SK-N-SH treated with all-trans-retinoic acid at 6 μM for 48 hours (cell line): Measurements from ENCODE around the gene GSN.

Source experiments
- ATAC-seq: fragments of 200-7000 bp; cut with Tn5 transposase; 3 replicates; pipeline ENCODE4 v1.9.1; 2020; ENCODE audit warnings: mild to moderate bottlenecking, moderate library complexity
- ARNTL ChIP-seq: fragments of 450-650 bp; formaldehyde crosslinking; IDR thresholded peaks from 2 replicates; pipeline ENCODE4 v1.5.0; 2020; ENCODE audit warnings: low read depth, mild to moderate bottlenecking, moderate library complexity, borderline replicate concordance
- BACH2 ChIP-seq: fragments of 250-450 bp; sonication (Bioruptor Pico); IDR thresholded peaks from 2 replicates; pipeline ENCODE4 v1.9.0; 2021; ENCODE audit warnings: mild to moderate bottlenecking, borderline replicate concordance
- CSDC2 ChIP-seq: fragments of 250-450 bp; sonication (Bioruptor Pico); IDR thresholded peaks from 2 replicates; pipeline ENCODE4 v1.5.0; 2020; ENCODE audit warnings: mild to moderate bottlenecking, moderate library complexity
- ESRRG ChIP-seq: fragments of 250-450 bp; sonication (Bioruptor Pico); IDR thresholded peaks from 2 replicates; pipeline ENCODE4 v1.6.1; 2021; ENCODE audit warnings: mild to moderate bottlenecking
- GLIS3 ChIP-seq: fragments of 250-450 bp; sonication (Bioruptor Pico); IDR thresholded peaks from 2 replicates; pipeline ENCODE4 v1.5.0; 2020; ENCODE audit warnings: mild to moderate bottlenecking, moderate library complexity
- ISL1 ChIP-seq: fragments of 250-450 bp; sonication (Bioruptor Pico); IDR thresholded peaks from 2 replicates; pipeline ENCODE4 v2.1.2; 2022; ENCODE audit warnings: mild to moderate bottlenecking, moderate library complexity
- OSR1 ChIP-seq: fragments of 250-450 bp; sonication (Bioruptor Pico); IDR thresholded peaks from 2 replicates; pipeline ENCODE4 v1.8.0; 2022; ENCODE audit warnings: moderate library complexity, mild to moderate bottlenecking, inconsistent platforms
- PPARA ChIP-seq: fragments of 250-450 bp; sonication (Bioruptor Pico); IDR thresholded peaks from 2 replicates; pipeline ENCODE4 v1.5.0; 2020; ENCODE audit warnings: mild to moderate bottlenecking, borderline replicate concordance
- RARB ChIP-seq: fragments of 250-450 bp; sonication (Bioruptor Pico); IDR thresholded peaks from 2 replicates; pipeline ENCODE4 v1.8.0; 2021; ENCODE audit warnings: mild to moderate bottlenecking, moderate library complexity
- SNAI2 ChIP-seq: fragments of 250-450 bp; sonication (Bioruptor Pico); IDR thresholded peaks from 2 replicates; pipeline ENCODE4 v1.5.0; 2020; ENCODE audit warnings: mild to moderate bottlenecking, moderate library complexity
- TCF4 ChIP-seq: fragments of 250-450 bp; sonication (Bioruptor Pico); IDR thresholded peaks from 2 replicates; pipeline ENCODE4 v1.8.0; 2021; ENCODE audit warnings: mild to moderate bottlenecking, moderate library complexity, borderline replicate concordance
- TOX ChIP-seq: fragments of 250-450 bp; sonication (Bioruptor Pico); IDR thresholded peaks from 2 replicates; pipeline ENCODE4 v1.8.0; 2021; ENCODE audit warnings: mild to moderate bottlenecking, moderate library complexity, borderline replicate concordance
- ZC3H10 ChIP-seq: fragments of 250-450 bp; sonication (Bioruptor Pico); IDR thresholded peaks from 2 replicates; pipeline ENCODE4 v1.5.1; 2021; ENCODE audit warnings: mild to moderate bottlenecking, moderate library complexity
- ZFP3 ChIP-seq: fragments of 250-450 bp; sonication (Bioruptor Pico); IDR thresholded peaks from 2 replicates; pipeline ENCODE4 v1.5.0; 2020; ENCODE audit warnings: mild to moderate bottlenecking, moderate library complexity
- ZFP30 ChIP-seq: fragments of 450-650 bp; formaldehyde crosslinking; IDR thresholded peaks from 2 replicates; pipeline ENCODE4 v1.5.0; 2022; ENCODE audit warnings: mild to moderate bottlenecking, moderate library complexity
- ZNF565 ChIP-seq: fragments of 450-650 bp; formaldehyde crosslinking; conservative IDR thresholded peaks from 2 replicates; pipeline ENCODE4 v1.5.0; 2020; ENCODE audit warnings: low read depth, mild to moderate bottlenecking, moderate library complexity
- ZNF70 ChIP-seq: fragments of 450-650 bp; formaldehyde crosslinking; IDR thresholded peaks from 2 replicates; pipeline ENCODE4 v1.5.0; 2020; ENCODE audit warnings: mild to moderate bottlenecking, moderate library complexity
- ZNF8 ChIP-seq: fragments of 450-650 bp; formaldehyde crosslinking; IDR thresholded peaks from 2 replicates; pipeline ENCODE4 v1.5.0; 2020; ENCODE audit warnings: mild to moderate bottlenecking, moderate library complexity
- TF ChIP-seq, protein P1 (sequence below): fragments of 250-450 bp; sonication (Bioruptor Pico); IDR thresholded peaks from 2 replicates; pipeline ENCODE4 v1.8.0; 2021; ENCODE audit warnings: low read depth, mild to moderate bottlenecking, moderate library complexity, borderline replicate concordance
- TF ChIP-seq, protein P2 (sequence below): fragments of 250-450 bp; sonication (Bioruptor Pico); IDR thresholded peaks from 2 replicates; pipeline ENCODE4 v1.5.1; 2020; ENCODE audit warnings: low read depth, mild to moderate bottlenecking, moderate library complexity
- TF ChIP-seq, protein P3 (sequence below): fragments of 250-450 bp; sonication (Bioruptor Pico); IDR thresholded peaks from 2 replicates; pipeline ENCODE4 v1.8.0; 2020; ENCODE audit warnings: mild to moderate bottlenecking, moderate library complexity, borderline replicate concordance
- TF ChIP-seq, protein P4 (sequence below): fragments of 250-450 bp; sonication (Bioruptor Pico); IDR thresholded peaks from 2 replicates; pipeline ENCODE4 v1.5.0; 2020; ENCODE audit warnings: mild to moderate bottlenecking, moderate library complexity
- TF ChIP-seq, protein P5 (sequence below): fragments of 250-450 bp; sonication (Bioruptor Pico); IDR thresholded peaks from 2 replicates; pipeline ENCODE4 v1.5.1; 2021; ENCODE audit warnings: mild to moderate bottlenecking, moderate library complexity

Gene GSN

DNA sequence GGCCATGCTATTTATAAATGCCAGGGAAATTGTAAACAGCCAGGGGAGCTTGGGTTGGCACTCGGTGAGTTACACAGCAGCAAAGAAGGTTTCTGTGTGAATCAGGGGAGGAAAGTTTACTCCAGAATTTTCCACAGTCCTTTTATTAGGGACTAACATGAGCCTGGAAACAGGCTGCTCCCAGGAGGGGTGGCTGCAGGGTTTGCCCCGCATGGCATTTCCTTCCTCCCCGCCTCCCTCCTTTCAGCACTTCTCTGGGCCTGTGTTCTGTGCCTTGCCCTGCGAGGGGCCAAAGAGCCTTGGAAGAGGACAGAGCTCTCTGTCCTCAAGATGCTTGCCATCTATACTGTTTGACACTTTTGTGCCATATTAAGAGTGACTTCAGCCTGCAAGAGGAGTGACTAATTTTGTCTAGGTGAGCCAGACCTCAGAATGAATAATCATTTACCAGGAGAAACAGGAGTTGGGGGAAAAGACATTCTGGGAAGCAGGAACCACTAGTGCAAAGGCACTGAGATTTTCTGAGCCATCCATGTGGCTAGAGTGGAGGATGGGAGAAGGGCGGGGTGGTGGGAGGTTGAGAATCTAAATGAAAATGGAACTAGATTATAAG is 1.8 kb downstream of the GSN start:
- TF ChIP-seq TOX (CRISPR knock-in tag), result no peak
- no peak for TF ChIP-seq OSR1 (CRISPR knock-in tag)
- TF ChIP-seq TCF4 (CRISPR knock-in tag), result no peak
- TF ChIP-seq ESRRG (CRISPR knock-in tag), result no peak
- TF ChIP-seq, protein P1, sequence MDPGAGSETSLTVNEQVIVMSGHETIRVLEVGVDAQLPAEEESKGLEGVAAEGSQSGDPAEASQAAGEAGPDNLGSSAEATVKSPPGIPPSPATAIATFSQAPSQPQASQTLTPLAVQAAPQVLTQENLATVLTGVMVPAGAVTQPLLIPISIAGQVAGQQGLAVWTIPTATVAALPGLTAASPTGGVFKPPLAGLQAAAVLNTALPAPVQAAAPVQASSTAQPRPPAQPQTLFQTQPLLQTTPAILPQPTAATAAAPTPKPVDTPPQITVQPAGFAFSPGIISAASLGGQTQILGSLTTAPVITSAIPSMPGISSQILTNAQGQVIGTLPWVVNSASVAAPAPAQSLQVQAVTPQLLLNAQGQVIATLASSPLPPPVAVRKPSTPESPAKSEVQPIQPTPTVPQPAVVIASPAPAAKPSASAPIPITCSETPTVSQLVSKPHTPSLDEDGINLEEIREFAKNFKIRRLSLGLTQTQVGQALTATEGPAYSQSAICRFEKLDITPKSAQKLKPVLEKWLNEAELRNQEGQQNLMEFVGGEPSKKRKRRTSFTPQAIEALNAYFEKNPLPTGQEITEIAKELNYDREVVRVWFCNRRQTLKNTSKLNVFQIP (CRISPR knock-in tag), result no peak
- TF ChIP-seq, protein P2, sequence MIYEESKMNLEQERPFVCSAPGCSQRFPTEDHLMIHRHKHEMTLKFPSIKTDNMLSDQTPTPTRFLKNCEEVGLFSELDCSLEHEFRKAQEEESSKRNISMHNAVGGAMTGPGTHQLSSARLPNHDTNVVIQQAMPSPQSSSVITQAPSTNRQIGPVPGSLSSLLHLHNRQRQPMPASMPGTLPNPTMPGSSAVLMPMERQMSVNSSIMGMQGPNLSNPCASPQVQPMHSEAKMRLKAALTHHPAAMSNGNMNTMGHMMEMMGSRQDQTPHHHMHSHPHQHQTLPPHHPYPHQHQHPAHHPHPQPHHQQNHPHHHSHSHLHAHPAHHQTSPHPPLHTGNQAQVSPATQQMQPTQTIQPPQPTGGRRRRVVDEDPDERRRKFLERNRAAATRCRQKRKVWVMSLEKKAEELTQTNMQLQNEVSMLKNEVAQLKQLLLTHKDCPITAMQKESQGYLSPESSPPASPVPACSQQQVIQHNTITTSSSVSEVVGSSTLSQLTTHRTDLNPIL (CRISPR knock-in tag), result no peak
- no peak for TF ChIP-seq RARB (CRISPR knock-in tag)
- TF ChIP-seq CSDC2, result no peak
- no peak for TF ChIP-seq SNAI2
- TF ChIP-seq ZNF70, result no peak
- no peak for TF ChIP-seq ZFP30 (CRISPR knock-in tag)
- TF ChIP-seq PPARA (CRISPR knock-in tag), result no peak
- TF ChIP-seq ZNF565 (CRISPR knock-in tag), result no peak
- no peak for TF ChIP-seq ZC3H10 (CRISPR knock-in tag)
- no peak for TF ChIP-seq ARNTL
- TF ChIP-seq ISL1 (CRISPR knock-in tag), result no peak
- TF ChIP-seq GLIS3 (CRISPR knock-in tag), result no peak
- no peak for TF ChIP-seq ZFP3
- TF ChIP-seq BACH2, result no peak
- TF ChIP-seq, protein P3, sequence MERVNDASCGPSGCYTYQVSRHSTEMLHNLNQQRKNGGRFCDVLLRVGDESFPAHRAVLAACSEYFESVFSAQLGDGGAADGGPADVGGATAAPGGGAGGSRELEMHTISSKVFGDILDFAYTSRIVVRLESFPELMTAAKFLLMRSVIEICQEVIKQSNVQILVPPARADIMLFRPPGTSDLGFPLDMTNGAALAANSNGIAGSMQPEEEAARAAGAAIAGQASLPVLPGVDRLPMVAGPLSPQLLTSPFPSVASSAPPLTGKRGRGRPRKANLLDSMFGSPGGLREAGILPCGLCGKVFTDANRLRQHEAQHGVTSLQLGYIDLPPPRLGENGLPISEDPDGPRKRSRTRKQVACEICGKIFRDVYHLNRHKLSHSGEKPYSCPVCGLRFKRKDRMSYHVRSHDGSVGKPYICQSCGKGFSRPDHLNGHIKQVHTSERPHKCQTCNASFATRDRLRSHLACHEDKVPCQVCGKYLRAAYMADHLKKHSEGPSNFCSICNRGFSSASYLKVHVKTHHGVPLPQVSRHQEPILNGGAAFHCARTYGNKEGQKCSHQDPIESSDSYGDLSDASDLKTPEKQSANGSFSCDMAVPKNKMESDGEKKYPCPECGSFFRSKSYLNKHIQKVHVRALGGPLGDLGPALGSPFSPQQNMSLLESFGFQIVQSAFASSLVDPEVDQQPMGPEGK (CRISPR knock-in tag), result no peak
- ATAC-seq, result no peak

DNA sequence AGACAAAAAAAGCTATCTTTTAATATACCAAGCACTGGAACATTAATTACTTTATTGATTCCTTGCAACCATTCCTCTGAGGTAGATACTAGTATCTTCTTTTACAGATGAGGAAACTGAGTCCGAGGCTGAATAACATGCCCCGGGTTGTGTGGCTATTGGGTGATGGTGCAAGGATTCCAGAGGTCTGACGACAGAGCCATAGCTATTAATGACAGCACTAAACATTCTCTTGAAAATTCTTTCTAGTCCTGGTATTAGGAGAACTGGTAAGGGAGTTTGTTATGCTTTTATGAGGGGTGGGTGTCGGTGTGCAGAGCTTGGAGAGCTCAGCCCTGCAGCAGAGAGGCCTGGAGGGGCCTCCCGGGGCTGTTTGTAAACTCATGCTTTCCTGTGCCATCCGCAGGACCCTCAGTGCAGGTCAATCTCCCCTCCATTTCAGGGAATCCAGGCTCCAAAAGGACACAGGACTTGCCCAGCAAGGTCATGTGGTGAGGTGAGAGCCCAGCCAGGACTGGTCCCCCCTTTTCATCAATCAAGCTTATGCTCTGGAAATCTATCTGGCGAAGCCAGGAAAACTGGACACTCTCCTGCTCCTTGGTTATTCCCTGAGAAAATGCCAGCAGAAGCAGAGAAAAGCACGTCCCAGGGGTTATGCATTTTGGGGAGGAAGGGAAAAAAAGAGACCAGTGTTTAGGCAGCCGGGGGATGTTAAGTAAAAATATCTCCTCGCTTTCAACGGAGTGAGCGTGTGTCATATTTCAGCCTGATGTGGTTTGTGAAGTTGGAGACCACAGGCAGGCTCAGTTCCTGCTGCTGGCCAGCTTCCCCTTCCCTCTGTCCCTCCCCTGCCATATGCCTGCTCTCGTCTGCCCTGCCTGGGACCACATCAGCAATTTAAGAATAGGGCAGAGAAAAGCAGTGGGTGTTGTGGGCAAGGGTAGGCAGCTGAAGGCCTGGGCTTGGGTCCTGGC is 3.7 kb downstream of the GSN start:
- ATAC-seq, result peak; percentile 74
- TF ChIP-seq PPARA (CRISPR knock-in tag) (no peak), ZFP30 (CRISPR knock-in tag) (no peak), ZNF8 (CRISPR knock-in tag) (no peak)

DNA sequence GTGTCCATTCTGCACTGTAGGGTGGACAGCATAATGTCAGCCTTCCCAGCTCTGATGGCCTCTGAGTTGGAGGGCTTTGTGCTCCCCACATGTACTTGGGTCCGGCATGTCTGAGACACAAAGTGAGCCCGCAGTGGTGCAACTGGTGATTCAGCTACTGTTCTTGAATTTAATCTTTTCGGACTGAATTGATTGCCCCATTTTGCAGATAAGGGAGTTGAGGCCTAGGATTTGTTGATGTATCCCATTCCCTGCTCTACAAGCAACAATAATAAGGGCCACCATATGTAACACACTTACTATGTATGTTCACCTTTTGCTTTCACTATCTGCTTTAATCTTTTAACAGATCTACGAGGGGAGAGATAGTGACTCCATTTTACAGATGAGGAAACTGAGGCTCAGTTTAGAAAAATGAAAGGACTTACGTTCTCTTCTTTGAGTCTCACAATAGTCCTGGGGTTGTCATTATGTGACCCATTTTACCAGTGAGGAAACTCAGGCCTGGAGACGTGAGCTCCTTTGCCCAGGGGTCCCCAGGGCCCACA is 4.5 kb downstream of the GSN start:
- no peak; the same call in 2 of the 3 replicates for ATAC-seq
- TF ChIP-seq RARB (CRISPR knock-in tag) (no peak), BACH2 (no peak), ZFP30 (CRISPR knock-in tag) (no peak), ESRRG (CRISPR knock-in tag) (no peak), ZNF70 (no peak), GLIS3 (CRISPR knock-in tag) (no peak), ZNF8 (CRISPR knock-in tag) (no peak), PPARA (CRISPR knock-in tag) (no peak), CSDC2 (no peak), ARNTL (no peak), TCF4 (CRISPR knock-in tag) (no peak), OSR1 (CRISPR knock-in tag) (no peak), ZFP3 (no peak)
- TF ChIP-seq, protein P2 (CRISPR knock-in tag), result no peak
- TF ChIP-seq, protein P4, sequence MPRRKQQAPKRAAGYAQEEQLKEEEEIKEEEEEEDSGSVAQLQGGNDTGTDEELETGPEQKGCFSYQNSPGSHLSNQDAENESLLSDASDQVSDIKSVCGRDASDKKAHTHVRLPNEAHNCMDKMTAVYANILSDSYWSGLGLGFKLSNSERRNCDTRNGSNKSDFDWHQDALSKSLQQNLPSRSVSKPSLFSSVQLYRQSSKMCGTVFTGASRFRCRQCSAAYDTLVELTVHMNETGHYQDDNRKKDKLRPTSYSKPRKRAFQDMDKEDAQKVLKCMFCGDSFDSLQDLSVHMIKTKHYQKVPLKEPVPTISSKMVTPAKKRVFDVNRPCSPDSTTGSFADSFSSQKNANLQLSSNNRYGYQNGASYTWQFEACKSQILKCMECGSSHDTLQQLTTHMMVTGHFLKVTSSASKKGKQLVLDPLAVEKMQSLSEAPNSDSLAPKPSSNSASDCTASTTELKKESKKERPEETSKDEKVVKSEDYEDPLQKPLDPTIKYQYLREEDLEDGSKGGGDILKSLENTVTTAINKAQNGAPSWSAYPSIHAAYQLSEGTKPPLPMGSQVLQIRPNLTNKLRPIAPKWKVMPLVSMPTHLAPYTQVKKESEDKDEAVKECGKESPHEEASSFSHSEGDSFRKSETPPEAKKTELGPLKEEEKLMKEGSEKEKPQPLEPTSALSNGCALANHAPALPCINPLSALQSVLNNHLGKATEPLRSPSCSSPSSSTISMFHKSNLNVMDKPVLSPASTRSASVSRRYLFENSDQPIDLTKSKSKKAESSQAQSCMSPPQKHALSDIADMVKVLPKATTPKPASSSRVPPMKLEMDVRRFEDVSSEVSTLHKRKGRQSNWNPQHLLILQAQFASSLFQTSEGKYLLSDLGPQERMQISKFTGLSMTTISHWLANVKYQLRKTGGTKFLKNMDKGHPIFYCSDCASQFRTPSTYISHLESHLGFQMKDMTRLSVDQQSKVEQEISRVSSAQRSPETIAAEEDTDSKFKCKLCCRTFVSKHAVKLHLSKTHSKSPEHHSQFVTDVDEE (CRISPR knock-in tag), result no peak
- TF ChIP-seq, protein P5, sequence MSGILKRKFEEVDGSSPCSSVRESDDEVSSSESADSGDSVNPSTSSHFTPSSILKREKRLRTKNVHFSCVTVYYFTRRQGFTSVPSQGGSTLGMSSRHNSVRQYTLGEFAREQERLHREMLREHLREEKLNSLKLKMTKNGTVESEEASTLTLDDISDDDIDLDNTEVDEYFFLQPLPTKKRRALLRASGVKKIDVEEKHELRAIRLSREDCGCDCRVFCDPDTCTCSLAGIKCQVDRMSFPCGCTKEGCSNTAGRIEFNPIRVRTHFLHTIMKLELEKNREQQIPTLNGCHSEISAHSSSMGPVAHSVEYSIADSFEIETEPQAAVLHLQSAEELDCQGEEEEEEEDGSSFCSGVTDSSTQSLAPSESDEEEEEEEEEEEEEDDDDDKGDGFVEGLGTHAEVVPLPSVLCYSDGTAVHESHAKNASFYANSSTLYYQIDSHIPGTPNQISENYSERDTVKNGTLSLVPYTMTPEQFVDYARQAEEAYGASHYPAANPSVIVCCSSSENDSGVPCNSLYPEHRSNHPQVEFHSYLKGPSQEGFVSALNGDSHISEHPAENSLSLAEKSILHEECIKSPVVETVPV (CRISPR knock-in tag), result no peak
